ES-I3 (cell line): ENCODE data around the gene STRN4.
"Not testable (repeated sequence)": the region's sequence is repeated elsewhere in the genome, so short reads cannot be mapped to it uniquely, and the experiment has no call there.

Source experiments
- H3K36me3 ChIP-seq: 2 replicates; pipeline ENCODE4 v1.6.1; 2013; ENCODE audit warnings: mild to moderate bottlenecking, low read length, control low read depth, moderate library complexity; ENCODE audit not compliant: insufficient read depth
- H3K4me1 ChIP-seq: 2 replicates; pipeline ENCODE4 v1.6.1; 2013; ENCODE audit warnings: mild to moderate bottlenecking, control low read depth, low read length; ENCODE audit not compliant: insufficient read depth
- H3K9ac ChIP-seq: 2 replicates; pipeline ENCODE4 v1.6.1; 2013; ENCODE audit warnings: low read depth, mild to moderate bottlenecking, low read length, moderate library complexity
- H3K9me3 ChIP-seq: 2 replicates; pipeline ENCODE4 v1.6.1; 2013; ENCODE audit warnings: mild to moderate bottlenecking, low read length, moderate library complexity; ENCODE audit not compliant: control insufficient read depth, insufficient read depth

STRN4 gene

DNA sequence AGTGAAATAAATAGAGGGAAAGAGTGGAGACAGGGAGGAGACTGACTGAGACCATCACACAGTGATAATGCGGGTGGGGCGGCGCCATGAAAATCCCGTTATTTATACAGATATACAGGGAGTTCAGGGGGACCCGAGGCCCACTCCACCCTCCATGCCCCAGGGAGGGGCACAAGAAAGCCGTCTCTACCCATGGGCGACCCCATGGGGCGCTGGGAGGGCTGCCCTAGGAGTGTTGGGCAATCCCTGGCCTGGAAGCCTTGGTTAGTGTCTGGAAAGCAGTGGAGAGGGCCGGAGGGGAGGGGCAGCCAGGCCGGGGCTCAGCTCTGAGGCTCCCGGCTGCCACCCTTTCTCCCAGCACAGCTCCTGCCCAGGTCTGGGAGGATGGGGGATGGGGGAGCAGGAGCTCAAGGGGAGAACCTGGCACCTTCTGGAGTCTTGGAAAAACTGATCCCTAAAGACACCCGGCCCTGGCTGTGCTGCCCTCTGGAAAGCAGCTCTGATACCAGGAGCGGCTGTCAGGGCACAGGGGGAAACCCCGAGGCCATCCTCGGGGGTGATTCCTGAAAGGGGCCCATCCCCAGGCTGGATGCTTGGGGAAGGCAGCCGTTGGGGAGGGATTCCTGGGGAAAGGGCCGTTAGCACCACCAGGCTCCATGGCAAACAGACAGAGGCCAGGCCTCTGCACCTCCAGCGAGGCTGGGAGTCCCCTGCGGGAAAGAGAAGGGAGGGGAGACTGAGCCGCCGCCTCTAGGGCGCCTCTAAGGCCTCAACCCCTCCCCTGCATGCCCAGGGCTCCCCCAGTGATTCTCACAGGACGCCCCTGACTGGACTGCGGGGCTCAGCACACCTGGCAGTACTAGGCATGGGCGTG lies 26.4 kb downstream of the STRN4 start:
- H3K36me3 ChIP-seq = peaks cover 4% of the 10 kb centered on the region; the same call in 1 of the 2 replicates
- no peaks in the 10 kb centered on the region for H3K9me3 ChIP-seq
- no peak overlapping the region for H3K9ac ChIP-seq
- peaks cover 1% of the 10 kb centered on the region; the same call in 1 of the 2 replicates for H3K4me1 ChIP-seq

DNA sequence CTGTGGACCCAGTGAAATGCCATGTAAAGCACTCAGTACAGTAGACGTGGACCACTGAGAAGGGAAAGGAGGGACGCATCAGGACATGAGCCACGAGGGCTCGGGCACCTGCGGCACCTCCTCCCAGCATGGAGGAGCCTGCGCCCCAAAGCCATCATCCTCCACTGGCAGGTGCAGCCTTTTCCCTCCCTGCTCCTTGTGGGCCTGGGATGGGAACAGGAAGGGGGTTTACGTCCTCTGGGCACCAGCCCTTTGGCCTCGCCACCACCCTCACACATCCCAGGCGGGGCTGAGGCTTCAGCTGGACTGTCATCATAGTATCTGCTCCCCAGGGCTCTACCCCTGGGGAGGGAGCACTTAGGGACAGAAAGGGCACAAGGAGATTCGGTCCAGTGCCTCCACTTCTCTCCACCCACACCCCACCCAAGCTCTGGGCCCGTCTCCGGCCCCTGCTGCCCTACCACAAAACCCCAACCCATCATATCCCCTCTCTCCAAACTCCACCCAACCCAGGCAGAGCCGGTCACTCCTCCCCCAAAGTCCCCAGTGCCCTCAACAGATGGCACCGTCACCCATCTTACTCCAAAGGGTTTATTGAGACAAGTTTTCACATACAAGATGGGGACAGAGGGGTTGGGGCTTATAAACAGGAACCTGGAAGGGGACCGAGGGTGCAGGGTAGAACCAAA lies 27.2 kb downstream of the STRN4 start:
- Histone ChIP-seq H3K4me1 (peaks cover 5% of the 10 kb centered on the region; the same call in 1 of the 2 replicates), H3K36me3 (peaks cover 4% of the 10 kb centered on the region; the same call in 1 of the 2 replicates), H3K9me3 (no peaks in the 10 kb centered on the region), H3K9ac (no peak overlapping the region)

DNA sequence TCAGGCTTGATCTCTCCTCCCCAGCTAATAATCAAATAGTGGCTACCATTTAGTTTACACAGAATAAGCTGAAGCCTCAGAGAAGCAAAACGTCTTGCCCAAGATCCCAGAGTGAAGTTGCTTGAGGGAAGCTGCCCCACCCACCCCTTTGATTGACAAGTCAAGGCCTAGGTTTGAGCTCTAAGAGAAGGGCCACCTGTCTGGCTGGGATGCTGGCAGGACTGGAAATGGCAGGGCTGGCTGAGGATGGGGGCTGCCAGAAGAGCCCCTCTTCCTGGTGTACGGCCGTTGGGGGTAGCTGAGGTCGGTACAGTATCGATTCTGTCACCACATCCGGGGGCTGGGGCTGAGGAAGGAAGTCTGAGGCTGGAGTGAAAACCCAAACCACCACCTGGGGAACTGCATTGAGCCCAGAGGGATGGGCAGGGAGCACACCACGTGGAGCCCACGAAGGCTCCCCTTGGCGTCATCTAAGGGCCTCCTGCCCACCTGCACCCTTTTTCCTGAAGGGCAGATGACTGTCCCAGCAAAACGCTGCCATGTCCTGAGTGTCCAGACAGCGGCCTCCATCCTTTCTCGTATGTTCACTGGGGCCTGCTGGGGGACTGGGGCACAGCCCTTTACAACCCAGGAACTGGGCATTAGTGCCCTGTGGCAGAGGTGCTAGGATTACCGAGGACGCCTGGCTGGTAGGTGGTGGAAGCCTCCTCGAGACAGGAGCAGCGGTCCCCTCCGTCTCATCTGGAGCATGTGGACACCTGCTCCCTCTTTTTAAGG lies 27.9 kb downstream of the STRN4 start:
- Histone ChIP-seq H3K9ac (no peak overlapping the region), H3K4me1 (peaks cover 5% of the 10 kb centered on the region; the same call in 1 of the 2 replicates), H3K36me3 (peaks cover 4% of the 10 kb centered on the region; the same call in 1 of the 2 replicates), H3K9me3 (no peaks in the 10 kb centered on the region)

DNA sequence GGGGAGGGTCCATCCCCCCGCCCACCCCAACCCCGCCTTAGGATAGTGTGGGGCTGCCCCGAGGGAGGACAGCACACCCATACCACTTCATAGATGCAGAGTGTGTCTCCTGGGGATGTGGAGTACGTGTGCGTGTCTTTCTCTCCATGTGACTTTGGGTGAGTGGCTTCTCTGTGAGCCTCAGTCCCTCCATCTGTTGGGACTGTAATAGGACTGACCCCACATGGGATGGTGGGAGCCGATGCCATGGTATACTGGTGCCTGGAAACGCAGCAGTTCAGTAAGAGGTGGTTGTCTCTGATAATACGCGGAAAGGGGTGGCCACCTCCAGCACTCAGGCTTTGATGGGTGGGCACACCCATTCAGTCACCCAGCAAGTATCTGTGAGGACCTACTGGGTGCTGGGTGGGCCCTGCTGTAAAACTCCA lies 28.5 kb downstream of the STRN4 start:
- H3K9me3 ChIP-seq = no peaks in the 10 kb centered on the region
- peak overlapping the region; percentile 52; the same call in 1 of the 2 replicates for H3K9ac ChIP-seq
- peaks cover 5% of the 10 kb centered on the region; the same call in 1 of the 2 replicates for H3K4me1 ChIP-seq
- peaks cover 4% of the 10 kb centered on the region; the same call in 1 of the 2 replicates for H3K36me3 ChIP-seq

DNA sequence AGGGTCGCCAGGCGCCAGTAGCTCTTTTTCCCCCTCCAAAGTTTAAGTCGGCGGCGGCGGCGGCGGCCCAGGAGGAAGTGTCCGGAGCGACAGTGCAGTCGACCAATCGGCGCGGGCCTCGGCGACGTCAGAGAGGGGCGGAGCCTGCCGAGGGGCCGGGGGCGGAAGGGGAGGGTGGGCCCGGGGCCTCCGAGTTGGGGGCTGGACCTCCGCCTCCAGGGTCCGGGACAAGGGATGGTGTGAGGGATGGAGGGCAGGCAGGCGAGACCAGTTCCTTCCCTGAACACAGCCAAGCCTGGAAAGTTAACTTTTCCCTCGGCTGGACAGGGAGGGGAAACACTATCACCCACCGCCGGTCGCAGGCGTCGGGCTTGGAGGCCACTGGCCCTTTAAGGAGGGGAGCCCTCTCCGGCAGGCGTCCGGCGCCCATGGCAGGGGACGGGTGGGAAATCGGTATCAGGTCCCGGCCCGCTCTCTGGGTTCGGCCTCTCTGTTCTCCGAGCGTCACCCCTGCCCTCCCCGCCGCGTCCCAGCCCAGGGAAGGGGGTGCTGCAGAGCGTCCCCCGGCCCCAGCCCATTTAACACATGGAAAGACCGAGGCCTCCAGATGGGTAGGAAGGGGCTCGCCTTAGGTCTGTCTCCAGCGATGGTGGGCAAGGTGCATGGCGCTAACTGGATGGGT lies 29.1 kb downstream of the STRN4 start, which contains the start of gene PRKD2:
PRKD2 (minus strand) TSS at position 81 of the 682 bp plus-strand sequence. CDS start 744 bp downstream, outside the sequence.
- no peaks in the 10 kb centered on the region for H3K9me3 ChIP-seq
- peak within 1 kb of the TSS; percentile 91 for H3K9ac ChIP-seq
- peaks cover 4% of the 10 kb centered on the region; the same call in 1 of the 2 replicates for H3K36me3 ChIP-seq
- peaks cover 5% of the 10 kb centered on the region; the same call in 1 of the 2 replicates for H3K4me1 ChIP-seq

DNA sequence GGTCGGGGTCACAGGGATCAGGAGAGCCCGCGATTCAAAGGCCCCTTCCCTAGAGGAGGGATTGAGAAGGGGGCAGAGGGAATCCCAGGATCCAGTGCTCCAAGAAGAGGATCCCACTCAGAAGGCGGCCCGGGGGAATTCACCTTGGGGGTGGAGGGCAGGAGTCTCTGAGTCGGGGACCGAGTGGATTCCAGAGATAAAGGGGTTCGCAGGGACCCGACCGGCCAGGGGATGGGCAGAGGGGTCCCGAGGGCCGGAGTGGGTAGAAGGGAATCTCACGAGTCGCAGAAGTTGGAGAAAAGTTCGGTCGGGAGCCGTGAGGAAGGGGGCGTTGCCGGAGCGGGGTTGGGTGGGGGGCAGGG lies 29.6 kb downstream of the STRN4 start:
- Histone ChIP-seq H3K9me3 (no peaks in the 10 kb centered on the region), H3K9ac (peak overlapping the region; percentile 91), H3K4me1 (peaks cover 5% of the 10 kb centered on the region; the same call in 1 of the 2 replicates), H3K36me3 (no peaks in the 10 kb centered on the region)

DNA sequence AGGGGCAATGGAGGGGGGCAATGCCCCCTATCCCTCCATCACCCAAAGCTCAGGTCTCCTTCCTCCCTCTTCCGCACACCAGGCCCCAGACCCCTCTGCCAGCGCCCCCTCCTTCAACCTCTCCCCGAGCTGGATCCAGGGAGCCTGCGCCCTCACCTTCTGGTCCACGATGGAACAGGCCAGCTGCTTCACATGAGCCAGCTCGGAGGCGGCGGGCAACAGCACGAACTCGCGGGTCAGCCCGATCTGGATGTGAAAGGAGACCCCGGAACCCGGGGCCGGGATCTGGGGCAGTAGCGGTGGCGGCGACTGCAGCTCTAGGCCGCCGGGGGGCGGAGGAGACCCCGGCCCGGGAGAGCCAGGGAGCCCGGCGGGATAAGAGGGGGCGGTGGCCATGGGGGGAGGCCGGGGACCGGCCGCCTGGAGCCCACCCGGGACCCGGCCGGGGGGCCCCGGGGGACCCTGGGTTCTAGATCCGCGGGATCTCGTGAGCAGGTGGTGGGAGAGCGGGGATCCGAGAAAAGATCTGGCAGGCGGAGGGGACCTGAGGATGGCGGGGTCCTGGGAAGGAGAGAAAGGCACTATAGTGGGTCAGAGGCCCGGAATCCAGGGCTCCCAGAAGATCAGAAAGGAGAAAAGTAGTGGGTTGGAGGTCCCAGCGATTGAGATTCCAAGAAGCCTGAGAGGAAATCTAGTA lies 30.1 kb downstream of the STRN4 start:
- peaks cover 5% of the 10 kb centered on the region; the same call in 1 of the 2 replicates for H3K4me1 ChIP-seq
- no peaks in the 10 kb centered on the region for H3K36me3 ChIP-seq

DNA sequence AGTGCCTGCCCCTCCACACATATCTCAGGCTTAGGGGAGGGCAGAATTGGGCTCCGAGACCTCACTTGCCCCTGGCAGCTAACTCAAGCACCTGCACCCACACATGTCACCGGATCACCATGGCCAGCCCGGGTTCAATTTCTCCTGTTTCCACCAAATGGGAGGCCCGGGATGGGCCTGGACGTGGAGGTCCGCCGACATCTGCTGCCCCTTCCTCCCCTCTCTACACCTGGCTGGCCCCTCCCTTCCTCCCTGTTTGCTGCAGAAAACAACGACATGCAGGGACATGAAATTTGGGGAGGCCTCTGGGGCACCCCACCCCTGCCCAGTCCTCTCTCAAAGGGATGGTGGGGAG lies 30.7 kb downstream of the STRN4 start:
- no peaks in the 10 kb centered on the region for H3K9me3 ChIP-seq
- H3K36me3 ChIP-seq = no peaks in the 10 kb centered on the region
- H3K4me1 ChIP-seq = peaks cover 5% of the 10 kb centered on the region; the same call in 1 of the 2 replicates
- H3K9ac ChIP-seq = peak overlapping the region; percentile 91

More for the DNA sequence above, 30.1 kb downstream of the STRN4 start:
- Histone ChIP-seq H3K9ac (peak overlapping the region; percentile 91), H3K9me3 (no peaks in the 10 kb centered on the region)

DNA sequence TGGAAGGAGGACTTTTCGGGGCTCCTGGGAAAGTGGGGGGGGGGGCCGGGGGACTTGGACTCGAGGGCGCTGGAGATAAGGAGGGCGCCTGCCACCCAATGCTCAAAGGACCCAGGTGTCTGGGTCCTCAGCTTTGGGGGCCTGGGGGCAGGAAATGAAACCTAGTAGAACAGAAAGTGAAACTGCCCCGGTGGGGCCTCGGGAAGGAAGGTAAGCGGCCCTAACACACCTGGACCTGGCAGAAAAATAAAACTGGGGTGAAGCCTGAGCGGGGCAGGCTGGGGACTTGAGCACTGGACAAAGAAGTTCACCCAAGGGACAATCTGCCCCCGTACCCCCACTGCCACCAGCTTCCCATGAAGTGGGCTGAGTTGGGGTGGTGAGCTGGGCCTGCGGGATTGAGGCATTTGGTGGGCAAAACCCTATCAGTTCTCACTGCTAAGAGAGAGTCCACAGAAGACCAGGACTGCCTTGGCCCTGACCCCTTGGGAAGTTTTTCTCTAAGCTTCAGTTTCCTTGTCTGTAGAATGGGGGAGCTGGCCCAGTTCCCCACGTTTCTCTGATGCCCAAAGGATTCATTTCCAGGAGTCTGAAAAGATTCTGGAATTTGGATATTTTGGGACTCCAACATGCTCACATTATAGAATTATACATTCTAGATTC lies 31.7 kb downstream of the STRN4 start:
- Histone ChIP-seq H3K9ac (peak overlapping the region; percentile 91), H3K4me1 (peaks cover 5% of the 10 kb centered on the region; the same call in 1 of the 2 replicates), H3K36me3 (no peaks in the 10 kb centered on the region), H3K9me3 (no peaks in the 10 kb centered on the region)

DNA sequence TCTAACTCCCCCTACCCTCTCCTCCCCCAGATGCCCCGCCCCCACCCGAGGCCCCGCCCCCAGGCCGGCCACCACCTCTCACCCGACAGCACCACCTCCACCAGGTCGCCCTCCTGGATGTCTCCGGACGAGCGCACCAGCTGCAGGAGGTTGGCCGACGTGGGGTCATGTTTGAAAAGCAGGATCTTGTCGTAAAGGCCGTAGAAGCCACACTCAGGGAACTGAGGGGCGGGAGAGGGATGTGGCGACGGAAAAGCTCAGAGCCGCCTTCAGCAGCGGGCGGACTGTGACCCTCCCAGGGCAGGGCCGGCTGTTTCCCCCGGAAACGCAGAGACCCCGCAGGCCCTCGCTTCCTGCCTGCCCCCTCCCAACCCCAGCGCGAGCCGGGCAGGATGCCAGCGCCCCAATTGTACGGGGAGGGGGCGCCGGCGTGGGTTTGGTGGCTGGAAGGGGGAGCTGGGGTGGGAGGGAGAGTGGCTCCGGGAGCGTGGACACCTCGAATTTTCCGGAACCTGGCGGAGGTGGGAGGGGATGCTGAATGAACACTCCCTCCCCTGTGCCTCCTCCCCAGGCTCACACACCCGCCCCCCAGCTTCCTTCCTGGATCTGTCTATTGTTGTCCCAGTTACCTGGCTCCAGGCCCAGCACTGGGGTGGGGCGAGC lies 32.3 kb downstream of the STRN4 start:
- Histone ChIP-seq H3K4me1 (peaks cover 5% of the 10 kb centered on the region; the same call in 1 of the 2 replicates), H3K9me3 (no peaks in the 10 kb centered on the region), H3K9ac (peak overlapping the region; percentile 91), H3K36me3 (no peaks in the 10 kb centered on the region)

DNA sequence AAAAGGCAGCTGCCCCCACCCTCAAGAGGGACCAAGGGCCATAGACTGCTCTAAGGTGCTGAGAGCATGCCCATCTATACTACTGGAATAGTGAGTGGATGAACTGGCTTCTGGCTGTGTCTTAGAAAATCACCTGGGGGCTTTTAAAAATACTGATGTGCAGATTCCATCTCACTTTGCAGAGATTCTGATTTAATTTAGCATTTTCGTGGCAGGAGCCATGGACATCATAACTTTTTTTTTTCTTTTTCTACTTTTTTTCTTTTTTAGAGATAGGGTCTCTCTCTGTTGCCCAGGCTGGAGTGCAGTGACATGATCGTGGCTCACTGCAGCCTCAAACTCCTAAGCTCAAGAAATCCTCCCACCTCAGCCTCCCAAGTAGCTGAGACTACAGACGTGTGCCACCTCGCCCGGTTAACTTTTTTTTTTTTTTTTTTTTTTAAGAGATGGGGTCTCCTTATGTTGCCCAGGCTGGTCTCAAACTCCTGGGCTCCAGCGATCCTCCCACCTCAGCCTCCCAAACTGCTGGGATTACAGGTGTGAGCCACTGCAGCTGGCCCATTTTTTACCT lies 33.4 kb downstream of the STRN4 start:
- H3K4me1 ChIP-seq, H3K36me3 ChIP-seq, H3K9ac ChIP-seq, H3K9me3 ChIP-seq: not testable (repeated sequence)

DNA sequence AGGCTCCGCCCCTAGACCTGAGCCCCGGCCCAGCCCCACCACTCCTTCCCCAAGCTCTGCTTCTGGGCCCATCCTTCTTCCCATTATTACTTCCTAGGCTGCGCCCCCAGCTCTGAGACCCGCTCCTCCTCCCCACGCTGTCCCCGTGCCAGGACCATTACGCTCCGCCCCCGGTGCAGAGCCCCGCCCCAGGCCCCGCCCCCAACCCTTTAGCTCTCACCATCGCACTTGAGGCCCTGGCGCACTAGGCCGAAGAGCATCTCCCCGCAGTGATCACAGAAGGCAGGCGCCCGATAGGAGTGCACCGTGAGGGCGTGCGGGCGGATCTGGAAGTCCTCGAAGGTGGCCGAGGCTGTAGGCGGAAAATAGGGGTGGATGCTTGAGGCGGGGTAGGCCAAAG lies 35.6 kb downstream of the STRN4 start:
- peaks cover 5% of the 10 kb centered on the region; the same call in 1 of the 2 replicates for H3K4me1 ChIP-seq
- no peak overlapping the region for H3K9ac ChIP-seq
- no peaks in the 10 kb centered on the region for H3K36me3 ChIP-seq
- no peaks in the 10 kb centered on the region for H3K9me3 ChIP-seq
